HEK293T (cell line): Measurements from ENCODE around the gene PCGF2.

Experiments
- CTCF ChIA-PET: fragments of 350-600 bp; formaldehyde crosslinking; extraction: SDS; loops from one replicate; lab custom pipeline; 2021; ENCODE audit warnings: antibody characterized with exemption, inconsistent platforms; lab: Yijun Ruan, JAX
- POLR2A ChIA-PET: fragments of 350-600 bp; formaldehyde crosslinking; extraction: SDS; loops from one replicate; lab custom pipeline; 2020; ENCODE audit warnings: antibody characterized with exemption, inconsistent platforms; lab: Yijun Ruan, JAX
- DNase-seq: peaks from one replicate; pipeline ENCODE4 v3.0.0; 2012; ENCODE audit warnings: mixed read lengths; ENCODE audit errors: extremely low spot score
- BHLHE40 ChIP-seq: fragments of 450-650 bp; IDR thresholded peaks from 2 replicates; pipeline ENCODE4 v1.6.1; 2016; ENCODE audit warnings: mild to moderate bottlenecking, moderate library complexity, borderline replicate concordance
- ELF4 ChIP-seq: fragments of 450-650 bp; IDR thresholded peaks from 2 replicates; pipeline ENCODE4 v1.6.1; 2017; ENCODE audit warnings: antibody characterized with exemption
- FOXM1 ChIP-seq: fragments of 450-650 bp; IDR thresholded peaks from 2 replicates; pipeline ENCODE4 v1.6.1; 2017; ENCODE audit warnings: mild to moderate bottlenecking, borderline replicate concordance
- HDGF ChIP-seq: fragments of 450-650 bp; IDR thresholded peaks from 2 replicates; pipeline ENCODE4 v1.6.1; 2017; ENCODE audit warnings: antibody characterized with exemption, borderline replicate concordance
- LEF1 ChIP-seq: fragments of 450-650 bp; IDR thresholded peaks from 2 replicates; pipeline ENCODE4 v1.6.1; 2017; ENCODE audit warnings: mild to moderate bottlenecking, borderline replicate concordance
- TARDBP ChIP-seq: fragments of 450-650 bp; IDR thresholded peaks from 2 replicates; pipeline ENCODE4 v1.6.1; 2016

Gene PCGF2

GRCh38 chr17:38685491-38685890, 62.6 kb downstream of the PCGF2 start:
- ChIA-PET CTCF (interaction anchor here (1.3 kb wide), 1 partner anchor 11 kb away, joined by 3 read pairs; no protein-coding TSS in a partner anchor), POLR2A (interaction anchor here (1.4 kb wide), 1 partner anchor 12 kb away, joined by 3 read pairs; no protein-coding TSS in a partner anchor)
- TF ChIP-seq LEF1 = no peak
- TF ChIP-seq FOXM1 = no peak
- TF ChIP-seq BHLHE40 = no peak
- no peak for TF ChIP-seq TARDBP
- TF ChIP-seq ELF4 = no peak
- no peak for TF ChIP-seq HDGF
- no peak for DNase-seq
